ENCODE measurements around the gene COMMD7.
"Not testable (repeated sequence)": the region's sequence is repeated elsewhere in the genome, so short reads cannot be mapped to it uniquely, and the experiment has no call there.

The COMMD7 gene

GRCh38 chr20:32727683-32728082 is 15.6 kb downstream of the COMMD7 start:
- peak; percentile 93 for DNase-seq

DNA sequence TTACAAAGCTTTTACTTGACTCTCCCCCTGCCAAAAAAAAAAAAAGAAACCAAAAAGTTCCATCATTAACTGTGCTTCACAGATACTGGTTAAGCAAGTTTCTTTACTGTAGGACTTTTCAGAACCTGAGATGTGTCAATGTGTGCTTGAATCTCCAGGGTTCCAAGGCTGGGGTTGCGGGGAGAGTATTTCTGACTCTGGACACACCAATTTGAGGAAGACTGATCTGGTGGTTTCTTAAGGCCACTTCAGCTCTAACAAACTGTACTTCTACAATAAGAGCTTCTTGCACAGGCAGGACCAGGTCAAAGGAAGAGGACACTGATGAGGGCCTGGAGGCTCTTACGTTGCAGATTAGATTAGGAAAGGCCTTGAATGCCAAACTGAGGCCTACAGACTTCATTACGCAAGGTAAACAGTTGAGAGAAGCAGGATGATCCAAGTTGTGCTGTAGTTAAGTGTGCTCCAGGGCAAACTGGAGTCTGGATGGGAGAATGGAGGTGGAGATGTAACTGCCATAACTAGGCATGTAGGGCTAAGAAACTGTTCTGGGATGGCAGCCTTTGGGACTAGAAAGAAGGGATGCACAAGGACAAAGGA is 24.4 kb downstream of the COMMD7 start:
- no peak for DNase-seq

GRCh38 chr20:32711346-32711745 is 31.9 kb downstream of the COMMD7 start:
- DNase-seq = no peak

GRCh38 chr20:32709632-32710121 is 33.6 kb downstream of the COMMD7 start:
- peak; percentile 72 for DNase-seq

GRCh38 chr20:32709029-32709631 is 34.1 kb downstream of the COMMD7 start:
- DNase-seq = not testable (repeated sequence)

GRCh38 chr20:32707691-32708581 is 35.3 kb downstream of the COMMD7 start:
- DNase-seq = no peak

DNA sequence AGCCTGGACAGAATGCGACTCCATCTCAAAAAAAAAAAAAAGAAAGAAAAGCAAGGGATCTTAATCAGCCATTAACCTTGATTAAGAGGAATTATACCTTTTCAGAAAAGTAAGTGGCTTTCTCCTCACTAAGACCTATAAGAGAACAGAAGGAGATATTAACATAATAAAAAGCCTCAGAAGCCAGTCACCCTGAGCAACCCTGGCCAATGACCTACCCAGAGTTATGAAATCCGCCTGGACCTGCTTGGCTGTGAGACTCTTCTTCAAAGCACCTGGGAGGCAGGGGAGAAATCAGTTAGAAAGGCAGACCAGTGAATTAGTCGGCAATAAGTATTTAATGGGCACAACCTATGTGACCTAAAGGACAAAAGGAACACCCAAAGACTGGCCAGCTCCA is 36.8 kb downstream of the COMMD7 start:
- no peak for DNase-seq

DNA sequence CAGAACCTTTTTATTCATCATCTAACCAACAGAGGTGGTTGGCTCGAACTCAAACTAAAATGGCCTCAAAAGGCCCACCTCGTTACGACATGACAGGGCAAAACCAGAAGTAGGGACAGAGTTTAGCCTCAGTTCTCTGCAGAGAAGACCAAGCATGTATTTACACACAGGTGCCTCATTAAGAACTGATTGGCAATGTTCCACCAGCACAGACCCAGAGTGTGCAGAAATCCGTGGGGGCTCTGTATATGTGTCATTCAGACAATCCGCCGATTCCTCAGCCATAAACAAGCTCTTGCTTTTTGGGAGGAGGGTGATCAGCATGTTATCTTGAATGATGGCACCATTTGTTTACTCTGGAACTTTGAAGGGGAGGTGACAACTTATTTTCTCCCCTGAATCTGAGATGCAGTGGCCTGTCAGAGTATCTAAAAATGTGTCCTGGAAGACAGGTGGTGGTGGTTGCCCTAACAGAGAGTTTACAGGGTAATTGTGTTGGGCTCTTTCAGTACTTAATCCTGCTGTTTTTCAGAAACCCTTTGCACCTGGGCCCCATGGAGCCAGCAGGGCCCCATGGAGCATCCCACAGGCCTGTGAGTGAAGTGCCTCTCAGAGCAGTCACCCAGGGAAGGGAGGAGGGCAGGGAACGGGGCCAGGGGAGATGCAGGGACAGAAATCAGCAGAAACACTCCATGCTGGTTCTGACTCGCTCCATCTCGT is 40.4 kb downstream of the COMMD7 start:
- no peak for DNase-seq

GRCh38 chr20:32697608-32698007 is 45.7 kb downstream of the COMMD7 start:
- DNase-seq = no peak

DNA sequence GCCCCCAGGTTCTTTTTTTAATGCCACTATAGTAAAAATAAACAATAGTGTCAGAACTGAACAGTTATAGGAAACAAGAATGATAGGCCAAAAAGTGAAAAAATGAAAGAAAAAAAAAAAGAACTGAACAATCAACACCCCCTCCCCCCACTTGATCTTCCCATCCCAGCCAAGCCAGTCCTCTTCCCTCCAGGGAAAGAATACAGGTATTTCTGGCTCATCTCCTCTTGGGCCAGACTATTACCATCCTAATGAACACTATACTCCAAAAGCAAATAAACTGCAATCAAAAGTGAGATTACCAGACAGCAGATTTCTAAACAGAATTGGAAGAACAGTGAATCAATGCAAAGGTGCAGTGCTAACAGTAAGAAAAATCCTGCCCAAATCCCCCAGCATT is 48.2 kb downstream of the COMMD7 start:
- no peak for DNase-seq

DNA sequence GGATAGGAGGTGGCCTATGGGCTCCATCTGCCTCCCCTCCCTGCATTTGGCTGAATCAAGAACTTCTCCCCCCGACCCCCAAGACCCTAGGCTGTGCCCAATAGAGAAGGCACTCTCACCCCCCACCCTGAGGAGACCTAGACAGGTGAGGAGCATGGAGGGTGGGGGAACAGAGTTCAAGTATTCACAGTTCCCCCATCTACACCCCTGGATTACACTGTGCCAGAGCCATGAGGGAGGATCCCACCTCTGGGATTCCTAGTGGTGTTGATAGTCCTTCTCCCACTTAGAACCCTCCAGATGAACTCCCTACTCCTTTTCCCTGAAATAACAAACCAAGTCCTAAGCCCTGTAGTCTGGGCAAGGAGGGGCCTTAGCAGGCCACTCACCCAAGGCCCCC is 54.3 kb downstream of the COMMD7 start:
- not testable (repeated sequence) for DNase-seq

GRCh38 chr20:32687180-32687532 is 56.1 kb downstream of the COMMD7 start:
- no peak for DNase-seq

DNA sequence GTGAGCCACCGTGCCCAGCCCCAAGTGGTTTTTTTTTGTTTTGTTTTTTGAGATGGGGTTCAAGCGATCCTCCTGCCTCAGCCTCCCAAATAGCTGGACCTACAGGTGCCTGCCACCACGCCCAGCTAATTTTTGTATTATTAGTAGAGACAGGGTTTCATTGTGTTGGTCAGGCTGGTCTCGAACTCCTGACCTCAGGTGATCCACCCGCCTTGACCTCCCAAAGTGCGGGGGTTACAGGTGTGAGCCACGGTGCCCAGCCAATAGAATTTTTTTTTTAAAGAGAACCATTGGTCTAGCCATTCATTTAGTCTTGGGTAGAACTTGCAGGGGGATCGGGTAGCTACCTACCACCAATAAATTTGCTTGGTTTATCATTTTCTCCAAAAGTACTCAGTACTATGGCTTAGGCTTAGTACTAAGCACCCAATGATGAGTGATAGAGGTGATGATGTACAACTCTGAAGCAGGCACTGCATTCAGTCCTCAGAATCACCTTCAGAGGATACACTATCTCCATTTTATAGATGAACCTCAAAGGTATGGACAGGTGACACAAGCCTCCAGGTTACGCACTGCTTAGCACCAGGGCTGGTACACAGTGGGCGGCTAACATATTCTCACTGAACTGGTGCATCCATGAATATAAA is 56.6 kb downstream of the COMMD7 start:
- no peak for DNase-seq

DNA sequence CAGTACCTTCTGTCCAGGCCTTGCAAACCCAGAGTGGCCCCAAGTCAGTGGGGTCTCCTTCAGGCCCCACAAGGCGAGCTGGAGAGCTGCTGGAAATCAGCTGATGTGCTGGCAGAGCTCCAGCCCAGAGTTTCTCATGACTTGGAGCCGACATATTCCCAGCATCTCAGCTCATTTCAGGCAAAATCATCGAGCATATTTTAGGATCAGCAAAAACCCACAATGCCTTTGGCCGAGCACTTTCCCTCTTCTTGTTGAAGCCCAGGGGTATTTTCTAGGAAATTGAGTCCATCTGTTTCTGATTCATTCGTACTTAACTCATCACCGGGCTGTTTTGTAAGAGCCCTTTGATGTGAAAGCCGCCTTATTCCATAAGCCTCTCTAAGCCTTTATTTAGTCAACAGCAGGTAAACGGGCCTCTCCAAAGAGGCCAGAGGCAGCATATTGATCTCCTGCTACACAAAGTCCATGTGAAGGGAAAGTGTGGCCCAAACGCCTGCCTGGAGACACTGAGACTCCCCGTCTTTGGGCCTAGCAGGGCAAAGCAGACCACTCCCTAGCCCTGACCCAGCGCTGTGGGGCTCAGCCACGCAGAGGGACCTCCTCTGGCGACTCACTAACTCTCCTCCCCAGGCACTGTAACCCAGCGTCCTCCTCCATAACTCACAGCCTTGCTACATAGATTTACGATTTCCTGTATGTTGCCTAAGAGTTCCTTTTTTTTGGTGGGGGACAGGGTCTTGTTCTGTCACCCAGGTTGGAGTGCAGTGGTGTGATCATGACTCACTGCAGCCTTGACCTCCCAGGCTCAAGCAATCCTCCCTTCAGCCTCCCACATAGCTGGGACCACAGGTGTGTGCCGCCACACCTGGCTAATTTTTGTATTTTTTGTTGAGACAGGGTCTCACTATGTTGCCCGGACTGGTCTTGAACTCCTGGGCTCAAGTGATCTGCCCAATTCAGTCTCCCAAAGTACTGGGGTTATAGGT is 57.4 kb downstream of the COMMD7 start:
- DNase-seq = no peak

DNA sequence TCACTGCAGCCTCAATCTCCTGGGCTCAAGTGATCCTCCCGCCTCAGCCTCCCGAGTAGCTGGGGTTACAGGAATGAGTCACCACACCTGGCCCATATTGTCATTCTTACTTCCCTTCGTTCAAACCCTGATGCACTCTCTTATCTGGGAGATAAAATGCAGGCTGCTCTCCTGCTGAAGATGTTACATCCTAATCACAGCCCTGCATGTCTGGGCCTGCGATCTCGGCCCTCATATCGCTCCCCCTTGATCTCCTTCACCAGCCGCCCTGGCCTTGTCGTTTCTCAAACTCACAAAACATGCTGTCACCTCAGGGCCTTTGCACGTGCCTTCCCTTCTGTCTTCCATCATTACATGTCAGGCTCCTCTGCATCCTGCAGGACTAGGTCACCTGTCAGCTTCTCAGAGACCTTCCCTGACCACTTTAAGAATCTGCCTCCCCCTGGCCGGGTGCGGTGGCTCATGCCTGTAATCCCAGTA is 60.7 kb downstream of the COMMD7 start:
- DNase-seq = no peak

GRCh38 chr20:32681175-32682084 is 61.8 kb downstream of the COMMD7 start:
- DNase-seq = peak; percentile 34

DNA sequence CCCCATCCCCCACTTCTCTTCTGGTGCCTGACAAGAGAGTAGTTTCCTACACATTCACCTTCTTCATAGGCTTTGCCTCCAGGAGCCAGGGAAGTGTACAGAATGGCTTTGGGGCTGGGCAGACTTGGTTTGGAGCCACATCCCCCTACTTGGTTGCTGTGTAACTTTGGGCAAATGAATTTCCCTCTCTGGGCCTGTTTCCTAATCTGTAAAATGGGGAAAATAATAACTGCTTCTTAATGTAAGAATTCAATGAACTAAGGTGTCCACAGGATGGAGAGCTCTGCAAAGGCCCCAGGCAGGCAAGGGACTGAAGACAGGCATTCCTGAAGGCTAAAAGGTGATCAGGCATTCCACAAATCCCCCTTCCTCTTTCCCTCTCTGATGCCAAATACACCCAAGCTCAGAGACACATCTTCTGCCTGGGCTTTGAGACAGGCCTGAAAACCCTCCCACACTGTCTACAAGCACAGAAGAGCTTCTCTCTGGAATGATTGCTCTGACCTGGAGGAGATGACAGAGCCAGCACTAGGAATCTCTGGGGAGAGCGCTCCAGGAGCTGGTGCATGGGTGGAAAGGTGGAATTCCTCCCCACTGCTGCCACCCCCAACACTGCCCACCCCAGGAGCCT is 62.6 kb downstream of the COMMD7 start:
- DNase-seq = peak; percentile 16

GRCh38 chr20:32678948-32679347 is 64.3 kb downstream of the COMMD7 start:
- DNase-seq = no peak

GRCh38 chr20:32675223-32675975 is 67.9 kb downstream of the COMMD7 start:
- no peak for DNase-seq
